OCI-LY1 (cell line): ENCODE data around the gene RGPD3.
"Not testable (repeated sequence)": the region's sequence is repeated elsewhere in the genome, so short reads cannot be mapped to it uniquely, and the experiment has no call there.

Source experiments
- CTCF ChIP-seq: fragments of 200-600 bp; sonication (generic), shearing (Covaris generic); IDR thresholded peaks from 2 replicates; pipeline ENCODE4 v1.5.1; 2017; ENCODE audit warnings: mild to moderate bottlenecking, antibody characterized with exemption, low read length, moderate library complexity, mixed read lengths
- EZH2 ChIP-seq: fragments of 200-600 bp; sonication (generic), shearing (Covaris generic); IDR thresholded peaks from 2 replicates; pipeline ENCODE4 v1.8.0; 2017; ENCODE audit warnings: borderline replicate concordance, mixed run types, mild to moderate bottlenecking, antibody characterized with exemption, low read length, moderate library complexity, mixed read lengths

- TF ChIP-seq CTCF, EZH2: not testable (repeated sequence)
These were observed 46.6 kb upstream of the RGPD3 start for GRCh38 chr2:106514827-106515226.
